Hepatocyte (in vitro differentiated cells): ENCODE data around the gene MAPK8IP1.

ENCODE experiments used
- CTCF ChIP-seq: fragments of 200-600 bp; sonication (generic); IDR thresholded peaks from 2 replicates; pipeline ENCODE4 v1.5.1; 2016; ENCODE audit warnings: antibody characterized with exemption, mild to moderate bottlenecking; ENCODE audit not compliant: poor library complexity
- EZH2phosphoT487 ChIP-seq: fragments of 200-600 bp; sonication (generic); IDR thresholded peaks from one replicate; pipeline ENCODE4 v1.6.1; 2018; ENCODE audit warnings: antibody characterized with exemption, mild to moderate bottlenecking, low read depth, moderate library complexity; ENCODE audit not compliant: unreplicated experiment, severe bottlenecking

DNA sequence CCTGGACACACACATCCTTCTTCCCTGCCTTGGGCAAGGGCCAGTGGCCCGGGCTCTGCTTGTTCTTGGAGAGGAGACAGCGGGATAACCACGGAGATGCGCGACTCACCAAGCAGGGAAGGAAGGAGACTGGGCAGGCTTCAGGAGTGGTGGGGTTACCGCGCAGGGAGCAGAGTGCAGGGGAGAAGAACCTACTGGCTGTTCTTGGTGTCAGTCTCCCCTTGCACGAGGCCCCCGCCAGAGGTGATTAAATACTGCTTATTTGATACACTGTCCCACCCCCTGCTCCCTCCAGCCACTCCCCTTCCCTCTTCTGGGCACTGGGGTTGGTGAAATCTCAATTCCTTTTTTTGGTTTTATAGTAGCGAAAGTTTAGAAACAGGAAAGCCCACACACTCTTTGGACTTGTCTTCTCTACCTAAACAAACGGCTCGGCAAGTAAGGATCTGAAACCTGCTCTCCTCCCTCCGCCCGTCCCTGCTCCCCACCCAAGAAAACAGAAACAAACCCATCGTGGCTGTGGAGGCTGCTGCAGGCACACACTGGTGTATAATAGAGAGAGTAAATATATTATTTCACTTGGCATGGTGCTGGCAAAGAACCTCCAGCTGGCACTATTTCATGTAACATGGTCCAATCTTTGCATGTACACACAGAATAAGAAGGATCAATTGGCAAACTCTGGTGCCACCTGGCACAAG, 47.8 kb downstream of the MAPK8IP1 start:
- TF ChIP-seq EZH2phosphoT487, result no peak
- TF ChIP-seq CTCF, result no peak
